Prostate gland (tissue), 2 donors: ENCODE data around the gene LSM4.

ENCODE experiments used
- CTCF ChIP-seq, 4 experiments: fragments of 200-600 bp in 2 of 4; fragments of 450-650 bp in 2 of 4; sonication (generic) in 2 of 4; IDR thresholded peaks; 1 replicate in 3 of 4; 2 replicates in 1 of 4; pipeline ENCODE4 v1.5.1; 2016 to 2019; ENCODE audit warnings: antibody characterized with exemption in 4 of 4, mild to moderate bottlenecking in 2 of 4, moderate library complexity in 2 of 4
- POLR2A ChIP-seq: fragments of 450-650 bp; IDR thresholded peaks from one replicate; pipeline ENCODE4 v1.6.1; 2016; ENCODE audit warnings: antibody characterized with exemption, mild to moderate bottlenecking
- POLR2AphosphoS5 ChIP-seq: sonication (generic); formaldehyde crosslinking; IDR thresholded peaks from one replicate; pipeline ENCODE4 v1.6.1; 2017; ENCODE audit warnings: antibody characterized with exemption

GRCh38 chr19:18363787-18364186 lies 40.9 kb upstream of the LSM4 start:
- TF ChIP-seq CTCF (IDR thresholded peaks at IDR 0.05) (no peak), POLR2A (no peak), POLR2AphosphoS5 (no peak)
